SU-DHL-6 (cell line): ENCODE measurements around the gene MSX1.

ENCODE experiments used
- H2AFZ ChIP-seq: fragments of 200-600 bp; sonication (generic); 2 replicates; pipeline ENCODE4 v1.6.1; 2014; ENCODE audit warnings: low read depth, mild to moderate bottlenecking, moderate library complexity, mixed read lengths, antibody characterized with exemption, low read length; ENCODE audit not compliant: severe bottlenecking
- H3F3A ChIP-seq: fragments of 200-600 bp; shearing (Covaris generic); 2 replicates; pipeline ENCODE4 v1.6.0; 2016; ENCODE audit warnings: antibody characterized with exemption, mild to moderate bottlenecking; ENCODE audit not compliant: insufficient read depth
- H3K27ac ChIP-seq: fragments of 200-600 bp; sonication (generic); 2 replicates; pipeline ENCODE4 v1.5.1; 2016; ENCODE audit warnings: low read depth, mild to moderate bottlenecking, low read length, moderate library complexity, mixed read lengths
- H3K27me3 ChIP-seq: fragments of 200-600 bp; sonication (generic), shearing (Covaris generic); 2 replicates; pipeline ENCODE4 v1.6.0; 2014; ENCODE audit warnings: mild to moderate bottlenecking, low read length
- H3K36me3 ChIP-seq: fragments of 200-600 bp; sonication (generic); 2 replicates; pipeline ENCODE4 v1.6.1; 2014; ENCODE audit warnings: mild to moderate bottlenecking, low read length, mixed read lengths
- H3K4me2 ChIP-seq: fragments of 300-600, 200-600 bp; shearing (Covaris generic), sonication (generic); 2 replicates; pipeline ENCODE4 v1.6.0; 2014; ENCODE audit warnings: low read length, low read depth, mild to moderate bottlenecking; ENCODE audit not compliant: poor library complexity, severe bottlenecking
- H3K4me3 ChIP-seq: fragments of 200-600 bp; sonication (generic); 2 replicates; pipeline ENCODE4 v1.5.1; 2014; ENCODE audit warnings: antibody characterized with exemption, low read length, mild to moderate bottlenecking, mixed read lengths; ENCODE audit not compliant: insufficient read depth, poor library complexity, severe bottlenecking
- H3K79me2 ChIP-seq: fragments of 200-600 bp; sonication (generic); 2 replicates; pipeline ENCODE4 v1.6.1; 2014; ENCODE audit warnings: mild to moderate bottlenecking, low read length, moderate library complexity; ENCODE audit not compliant: insufficient read depth
- H3K9ac ChIP-seq: fragments of 200-600 bp; sonication (generic); 2 replicates; pipeline ENCODE4 v1.7.0; 2014; ENCODE audit warnings: mild to moderate bottlenecking, low read length
- H3K9me2 ChIP-seq: fragments of 200-600 bp; sonication (generic); replicated peaks from 2 replicates; pipeline ENCODE4 v1.6.1; 2014; ENCODE audit warnings: low read length; ENCODE audit not compliant: insufficient read depth
- H3K9me3 ChIP-seq: fragments of 200-600 bp; sonication (generic); 2 replicates; pipeline ENCODE4 v1.6.1; 2014; ENCODE audit warnings: low read length, mixed read lengths; ENCODE audit not compliant: insufficient read depth
- H4K20me1 ChIP-seq: fragments of 200-600 bp; sonication (generic); 2 replicates; pipeline ENCODE4 v1.6.1; 2014; ENCODE audit warnings: low read depth, mild to moderate bottlenecking, antibody characterized with exemption, low read length, moderate library complexity, mixed read lengths
- EZH2phosphoT487 ChIP-seq: fragments of 200-600 bp; sonication (generic), shearing (Covaris generic); conservative IDR thresholded peaks from 2 replicates; pipeline ENCODE4 v1.6.1; 2018; ENCODE audit warnings: mild to moderate bottlenecking, antibody characterized with exemption, low read length, moderate library complexity, mixed read lengths
- TF ChIP-seq, protein P1 (sequence below): fragments of 200-600 bp; sonication (generic); IDR thresholded peaks from one replicate; pipeline ENCODE4 v1.5.1; 2017; ENCODE audit warnings: antibody characterized with exemption, mild to moderate bottlenecking, low read length, moderate library complexity; ENCODE audit not compliant: insufficient read depth, poor library complexity, severe bottlenecking

MSX1 gene

DNA sequence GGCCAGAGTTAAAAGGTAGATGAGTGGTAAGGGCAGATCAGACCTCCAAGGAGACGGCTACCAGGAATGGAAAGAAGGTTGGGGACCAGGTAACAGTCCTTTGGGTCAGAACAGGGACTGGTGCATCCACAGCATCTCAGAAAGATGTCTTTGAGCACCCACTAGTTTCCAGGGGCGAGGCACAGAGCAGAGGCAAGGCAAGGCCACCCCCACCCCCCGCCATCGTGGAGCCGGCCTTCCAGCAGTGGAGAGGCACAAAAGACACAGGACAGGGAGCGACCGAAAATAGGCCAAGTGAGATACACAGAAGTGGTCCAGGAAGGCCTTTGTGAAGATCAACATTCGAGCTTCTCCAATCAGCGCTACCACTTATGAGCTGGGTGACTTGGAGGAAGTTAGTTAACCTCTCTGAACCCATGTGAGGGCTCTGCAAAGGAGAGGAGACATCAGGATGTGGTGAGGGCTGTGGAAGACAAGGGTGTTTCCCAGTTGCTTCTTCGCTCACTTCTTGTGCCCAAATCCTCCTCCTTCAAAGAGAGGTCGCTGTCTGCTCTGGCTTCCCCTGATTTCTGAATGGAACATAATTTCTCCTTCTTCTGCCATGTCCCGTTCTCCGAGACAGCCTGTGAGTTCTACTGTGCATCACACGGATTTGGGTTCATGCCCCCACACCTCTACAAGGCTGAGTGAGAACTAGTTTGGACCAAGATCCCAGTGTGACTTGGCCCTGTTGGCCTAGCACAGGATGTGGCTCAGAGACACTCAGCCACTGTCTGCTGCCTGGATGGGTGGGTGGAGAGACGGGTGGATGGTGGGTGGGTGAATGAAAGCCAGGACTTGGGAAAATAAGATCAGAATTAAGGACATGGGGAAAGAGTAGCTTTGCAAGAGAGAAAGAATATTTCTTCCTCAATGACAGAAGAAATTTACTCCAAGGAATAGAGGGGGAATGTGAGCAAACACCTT, 16.7 kb upstream of the MSX1 start:
- Histone ChIP-seq H2AFZ (no peak overlapping the region), H3K36me3 (no peaks in the 10 kb centered on the region), H3K27ac (no peak overlapping the region), H3K79me2 (no peaks in the 10 kb centered on the region), H4K20me1 (no peaks in the 10 kb centered on the region), H3K27me3 (no peaks in the 10 kb centered on the region), H3K4me3 (no peak overlapping the region), H3K4me2 (no peak overlapping the region), H3K9ac (no peak overlapping the region), H3K9me2 (no peaks in the 10 kb centered on the region), H3K9me3 (no peaks in the 10 kb centered on the region), H3F3A (no peaks in the 10 kb centered on the region)
- TF ChIP-seq EZH2phosphoT487, result no peak
- TF ChIP-seq, protein P1, sequence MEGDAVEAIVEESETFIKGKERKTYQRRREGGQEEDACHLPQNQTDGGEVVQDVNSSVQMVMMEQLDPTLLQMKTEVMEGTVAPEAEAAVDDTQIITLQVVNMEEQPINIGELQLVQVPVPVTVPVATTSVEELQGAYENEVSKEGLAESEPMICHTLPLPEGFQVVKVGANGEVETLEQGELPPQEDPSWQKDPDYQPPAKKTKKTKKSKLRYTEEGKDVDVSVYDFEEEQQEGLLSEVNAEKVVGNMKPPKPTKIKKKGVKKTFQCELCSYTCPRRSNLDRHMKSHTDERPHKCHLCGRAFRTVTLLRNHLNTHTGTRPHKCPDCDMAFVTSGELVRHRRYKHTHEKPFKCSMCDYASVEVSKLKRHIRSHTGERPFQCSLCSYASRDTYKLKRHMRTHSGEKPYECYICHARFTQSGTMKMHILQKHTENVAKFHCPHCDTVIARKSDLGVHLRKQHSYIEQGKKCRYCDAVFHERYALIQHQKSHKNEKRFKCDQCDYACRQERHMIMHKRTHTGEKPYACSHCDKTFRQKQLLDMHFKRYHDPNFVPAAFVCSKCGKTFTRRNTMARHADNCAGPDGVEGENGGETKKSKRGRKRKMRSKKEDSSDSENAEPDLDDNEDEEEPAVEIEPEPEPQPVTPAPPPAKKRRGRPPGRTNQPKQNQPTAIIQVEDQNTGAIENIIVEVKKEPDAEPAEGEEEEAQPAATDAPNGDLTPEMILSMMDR, result no peak

DNA sequence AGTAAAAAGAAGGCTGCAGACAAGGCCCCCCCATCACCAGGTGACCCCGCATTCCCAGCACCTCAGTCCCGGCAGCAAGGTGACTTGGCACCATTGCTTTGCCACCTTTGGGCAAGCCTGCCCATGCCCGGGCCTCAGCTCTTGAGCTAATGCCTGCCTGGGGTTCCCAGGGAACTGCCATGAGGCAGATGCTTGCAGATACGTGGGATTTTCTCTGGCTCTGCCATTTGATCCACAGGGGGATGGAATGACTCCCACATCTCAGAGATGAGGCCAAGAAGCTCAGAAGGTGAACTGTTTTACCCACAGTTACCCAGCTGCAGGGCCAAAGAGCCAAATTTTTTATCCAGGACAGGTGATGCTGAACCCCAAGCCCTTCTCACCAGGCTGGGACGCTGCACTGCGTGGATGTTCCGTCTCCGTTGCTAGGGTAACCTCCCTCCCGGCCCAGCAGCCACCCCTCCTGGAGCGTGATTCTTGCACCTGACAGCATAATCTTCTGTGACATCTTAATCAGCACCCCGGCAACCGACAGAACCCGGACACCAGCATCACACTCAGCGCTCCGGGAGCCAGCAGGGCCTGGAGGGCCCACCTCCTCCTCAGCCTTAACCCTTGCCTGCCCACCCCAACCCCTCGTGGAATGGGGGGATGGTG, 15.7 kb upstream of the MSX1 start:
- Histone ChIP-seq H3K79me2 (no peaks in the 10 kb centered on the region), H3K36me3 (no peaks in the 10 kb centered on the region), H3K4me2 (no peak overlapping the region), H4K20me1 (no peaks in the 10 kb centered on the region), H3F3A (no peaks in the 10 kb centered on the region), H3K9me2 (no peaks in the 10 kb centered on the region), H2AFZ (no peak overlapping the region), H3K9me3 (no peaks in the 10 kb centered on the region), H3K27me3 (no peaks in the 10 kb centered on the region), H3K27ac (no peak overlapping the region), H3K4me3 (no peak overlapping the region), H3K9ac (no peak overlapping the region)
- TF ChIP-seq, protein P1, result no peak
- no peak for TF ChIP-seq EZH2phosphoT487

DNA sequence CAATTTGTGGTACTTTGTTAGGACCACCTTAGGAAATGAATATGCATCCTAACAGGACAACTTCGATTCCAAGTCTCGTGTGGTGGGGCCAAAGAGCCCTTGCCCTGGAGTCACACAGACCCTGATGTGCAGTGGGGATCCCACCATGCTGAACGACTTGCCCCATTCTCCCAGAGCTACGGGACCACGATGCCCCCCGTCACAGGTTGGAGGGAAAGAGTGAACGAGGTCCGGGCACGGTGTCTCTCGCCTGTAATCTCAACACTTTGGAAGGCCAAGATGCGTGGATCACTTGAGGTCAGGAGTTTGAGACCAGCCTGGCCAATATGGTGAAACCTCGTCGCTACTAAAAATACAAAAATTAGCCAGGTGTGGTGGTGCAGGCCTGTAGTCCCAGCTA, 14.4 kb upstream of the MSX1 start:
- Histone ChIP-seq H3F3A (no peaks in the 10 kb centered on the region), H3K9ac (no peak overlapping the region), H3K27ac (no peak overlapping the region), H2AFZ (no peak overlapping the region), H4K20me1 (no peaks in the 10 kb centered on the region), H3K36me3 (no peaks in the 10 kb centered on the region), H3K4me2 (no peak overlapping the region), H3K79me2 (no peaks in the 10 kb centered on the region), H3K9me2 (no peaks in the 10 kb centered on the region), H3K9me3 (no peaks in the 10 kb centered on the region), H3K27me3 (no peaks in the 10 kb centered on the region), H3K4me3 (no peak overlapping the region)
- no peak for TF ChIP-seq EZH2phosphoT487
- TF ChIP-seq, protein P1, result no peak
